HG03064 (cell line): Measurements from ENCODE around the gene GMPS.
A peak's percentile ranks its signal among the peaks of the same experiment; 100 is the strongest.
"Not testable (repeated sequence)": the region's sequence is repeated elsewhere in the genome, so short reads cannot be mapped to it uniquely, and the experiment has no call there.

Experiments used
- ATAC-seq: cut with Tn5 transposase; IDR thresholded peaks from one replicate; pipeline ENCODE4 v1.9.1; 2021; ENCODE audit warnings: low read depth; ENCODE audit not compliant: unreplicated experiment

Gene GMPS

DNA sequence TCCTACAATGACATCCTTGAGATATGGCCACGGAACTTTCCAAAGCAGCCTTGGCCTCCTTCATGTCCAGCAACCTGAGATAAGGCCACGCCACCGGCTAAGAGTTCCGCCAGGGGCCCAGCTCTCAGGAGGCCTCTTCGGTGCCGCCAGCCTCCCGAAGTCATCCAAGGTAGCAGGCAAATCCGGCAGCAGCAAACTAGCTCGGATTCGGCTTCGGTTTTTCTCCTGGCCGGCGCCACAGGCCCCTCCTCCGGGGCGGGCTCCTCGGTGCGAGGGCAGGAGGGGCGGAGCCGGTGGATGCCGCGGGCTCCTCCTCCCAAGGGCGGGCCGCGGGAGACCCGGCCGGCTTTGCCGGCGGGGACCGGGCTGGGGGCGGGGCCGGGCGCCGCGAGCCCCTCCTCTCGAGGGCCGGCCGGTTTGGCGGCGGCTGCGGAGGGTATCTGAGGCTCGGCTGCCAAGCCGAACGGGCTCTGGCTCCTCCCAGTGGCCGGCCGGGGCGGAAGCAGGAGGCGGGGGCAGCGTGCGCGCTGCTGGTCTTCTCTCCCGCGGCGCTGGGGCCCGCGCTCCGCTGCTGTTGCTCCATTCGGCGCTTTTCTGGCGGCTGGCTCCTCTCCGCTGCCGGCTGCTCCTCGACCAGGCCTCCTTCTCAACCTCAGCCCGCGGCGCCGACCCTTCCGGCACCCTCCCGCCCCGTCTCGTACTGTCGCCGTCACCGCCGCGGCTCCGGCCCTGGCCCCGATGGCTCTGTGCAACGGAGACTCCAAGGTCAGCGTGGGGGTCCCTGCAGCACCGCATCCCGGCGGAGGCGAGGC lies at the start of gene GMPS:
Gene GMPS, plus strand, starts transcription at position 518 of the 812 bp plus-strand sequence. Its CDS starts 221 bp downstream, at position 739.
- ATAC-seq: peak; percentile 89

DNA sequence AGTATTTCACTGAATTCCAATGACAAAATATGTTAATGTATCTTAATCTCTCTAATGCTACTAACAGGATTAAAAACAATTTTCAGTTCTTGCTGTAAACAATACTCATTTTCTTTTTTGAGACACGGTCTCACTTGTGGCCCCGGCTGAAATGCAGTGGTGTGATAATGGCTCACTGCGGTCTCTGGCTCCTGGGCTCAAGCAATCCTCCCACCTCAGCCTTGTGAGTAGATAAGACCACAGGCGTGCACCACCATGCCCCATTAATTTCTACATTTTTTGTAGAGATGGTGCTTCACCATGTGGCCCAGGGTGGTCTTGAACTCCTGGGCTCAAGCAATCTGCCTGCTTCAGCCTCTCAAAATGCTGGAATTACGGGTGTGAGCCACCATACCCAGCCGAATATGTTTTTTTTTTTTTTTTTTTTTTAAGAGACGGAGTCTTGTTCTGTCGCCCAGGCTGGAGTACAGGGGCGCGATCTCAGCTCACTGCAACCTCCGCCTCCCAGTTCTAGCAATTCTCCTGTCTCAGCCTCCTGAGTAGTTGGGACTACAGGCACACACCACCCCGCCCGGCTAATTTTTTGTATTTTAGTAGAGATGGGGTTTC lies 41.9 kb upstream of the GMPS start:
- not testable (repeated sequence) for ATAC-seq

DNA sequence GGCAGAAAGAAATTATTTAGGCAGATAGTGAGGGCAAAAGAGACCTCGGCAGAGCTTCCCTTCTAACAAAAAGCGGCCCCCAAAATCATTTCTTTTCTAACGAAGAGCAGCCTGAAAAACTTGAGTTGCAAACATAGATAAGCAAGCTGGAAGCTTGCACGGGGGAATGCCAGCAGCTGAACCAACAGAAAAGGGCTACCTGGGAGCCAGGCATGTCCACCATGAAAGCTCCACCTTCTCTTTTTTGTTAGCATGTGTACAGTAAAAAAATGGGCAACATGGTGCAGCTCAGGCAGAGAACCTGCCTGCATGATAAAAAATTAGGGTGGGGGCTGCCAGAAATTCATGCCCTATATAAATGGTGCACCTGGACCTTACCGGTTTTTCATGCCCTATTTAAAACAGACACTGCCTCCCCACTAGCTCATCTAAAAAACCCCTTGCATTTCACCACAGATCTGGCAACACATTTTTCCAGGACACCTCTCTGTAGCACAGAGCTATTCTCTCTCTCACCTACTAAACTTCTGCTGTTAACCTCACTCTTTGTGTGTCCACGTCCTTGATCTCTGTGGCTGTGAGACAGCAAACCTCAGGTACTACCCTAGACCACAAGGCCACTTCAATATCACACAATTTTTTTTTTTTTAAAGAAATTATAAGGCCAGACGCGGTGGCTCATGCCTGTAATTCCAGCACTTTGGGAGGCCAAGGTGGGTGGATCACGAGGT lies 34.9 kb upstream of the GMPS start:
- no peak for ATAC-seq

DNA sequence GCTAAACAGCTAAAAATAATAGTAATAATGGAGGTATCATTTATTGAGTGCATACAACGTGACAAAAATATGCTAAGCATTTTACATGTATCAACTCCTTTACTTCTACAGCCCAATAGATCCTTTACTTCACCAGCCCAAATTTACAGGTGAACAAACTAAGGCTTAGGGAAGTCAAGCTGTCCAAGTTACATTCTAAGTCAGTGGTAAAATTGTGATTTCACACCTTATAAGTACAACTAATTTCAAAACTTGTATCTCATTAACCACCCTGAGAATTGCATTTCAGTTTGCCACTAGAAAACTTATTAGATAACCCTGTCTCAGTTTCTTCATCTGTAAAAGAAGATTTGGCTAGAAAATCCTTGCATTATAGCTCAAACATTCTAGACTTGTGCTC lies 26.9 kb upstream of the GMPS start:
- peak; percentile 57 for ATAC-seq

- ATAC-seq: no peak
These were observed 24.3 kb upstream of the GMPS start for GRCh38 chr3:155846119-155846518.

DNA sequence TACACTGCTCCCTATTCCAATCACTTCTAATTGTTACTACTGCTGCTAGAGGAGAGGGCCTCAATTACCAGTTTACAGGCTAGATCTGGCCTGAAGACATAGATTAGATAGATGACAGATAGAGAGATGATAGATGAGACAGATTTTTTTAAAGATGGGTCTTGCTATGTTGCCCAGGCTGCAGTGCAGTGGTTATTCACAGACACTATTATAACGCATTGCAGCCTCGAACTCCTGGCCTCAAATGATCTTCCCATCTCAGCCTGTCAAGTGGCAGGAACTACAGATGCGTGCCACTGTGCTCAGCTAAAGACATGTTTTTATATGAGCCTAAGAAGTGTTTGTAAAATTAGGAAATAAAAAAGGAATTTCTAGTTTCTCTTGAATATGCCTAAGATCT lies 22.5 kb upstream of the GMPS start:
- no peak for ATAC-seq

DNA sequence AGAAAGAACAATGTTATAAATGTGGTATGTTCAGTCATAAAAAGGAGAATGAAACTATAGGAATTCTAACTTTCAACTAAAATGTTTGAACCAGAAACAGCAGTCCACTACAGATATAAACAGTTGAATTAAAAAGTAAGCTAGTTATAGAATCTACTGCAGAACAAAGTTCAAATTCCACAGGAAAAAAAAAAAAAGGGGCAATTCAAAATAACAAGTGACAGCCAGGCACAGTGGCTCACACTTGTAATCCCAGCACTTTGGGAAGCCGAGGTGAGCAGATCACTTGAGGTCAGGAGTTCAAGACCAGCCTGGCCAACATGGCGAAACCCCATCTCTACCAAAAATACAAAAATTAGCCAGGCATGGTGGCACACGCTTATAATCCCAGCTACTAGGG lies 21.0 kb upstream of the GMPS start:
- not testable (repeated sequence) for ATAC-seq

- ATAC-seq: no peak
These were observed 18.1 kb upstream of the GMPS start for GRCh38 chr3:155852341-155852740.

DNA sequence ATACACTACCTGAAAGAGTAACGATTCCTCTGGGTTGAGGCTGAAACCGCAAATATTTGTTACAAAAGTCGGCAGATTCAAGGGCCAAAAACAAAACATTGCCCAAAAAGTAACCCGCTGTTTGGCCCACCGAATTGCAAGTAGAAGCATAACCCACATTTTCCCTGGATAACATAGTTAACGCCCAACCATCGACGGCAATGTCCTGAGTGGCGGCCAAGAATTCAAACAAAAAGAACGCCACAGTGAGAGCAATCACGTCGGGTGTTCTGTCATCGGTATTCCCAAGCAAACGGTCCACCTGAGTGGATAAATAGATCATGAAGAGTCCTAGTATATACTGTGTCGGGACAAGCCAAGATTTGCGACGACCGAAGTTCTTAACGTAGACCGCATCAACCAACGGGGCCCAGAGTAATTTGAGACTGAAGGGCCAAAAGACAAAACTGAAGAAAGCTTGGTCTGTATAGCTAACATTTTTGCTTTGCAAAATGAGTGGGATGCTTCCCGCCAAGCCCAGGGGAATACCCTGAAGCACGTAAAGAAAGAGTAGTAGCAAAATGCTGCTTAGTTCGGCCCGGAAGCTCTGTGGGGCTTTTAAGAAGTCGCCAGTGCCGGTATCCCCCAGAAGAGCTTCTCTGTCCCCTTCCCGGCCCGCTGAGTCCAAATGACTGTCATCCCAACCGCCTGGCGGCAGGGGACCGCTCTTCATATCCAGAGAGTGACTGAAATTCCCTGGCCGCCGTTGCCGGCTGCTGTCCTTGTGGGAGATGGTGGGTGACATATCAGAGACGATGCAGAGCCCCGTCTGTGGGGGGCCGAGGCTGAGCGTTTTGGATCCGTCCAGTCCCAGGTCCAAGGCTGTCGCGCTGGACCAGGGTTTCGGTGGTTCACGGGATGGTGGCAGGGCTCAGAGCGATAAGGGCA lies 17.0 kb upstream of the GMPS start:
- peak; percentile 7 for ATAC-seq

GRCh38 chr3:155854141-155854940 lies 16.1 kb upstream of the GMPS start, which contains the start of gene SLC33A1:
Gene SLC33A1, minus strand, starts transcription at chr3:155854427. Its CDS starts 430 bp downstream, at chr3:155853997.
- peak; percentile 96 for ATAC-seq

DNA sequence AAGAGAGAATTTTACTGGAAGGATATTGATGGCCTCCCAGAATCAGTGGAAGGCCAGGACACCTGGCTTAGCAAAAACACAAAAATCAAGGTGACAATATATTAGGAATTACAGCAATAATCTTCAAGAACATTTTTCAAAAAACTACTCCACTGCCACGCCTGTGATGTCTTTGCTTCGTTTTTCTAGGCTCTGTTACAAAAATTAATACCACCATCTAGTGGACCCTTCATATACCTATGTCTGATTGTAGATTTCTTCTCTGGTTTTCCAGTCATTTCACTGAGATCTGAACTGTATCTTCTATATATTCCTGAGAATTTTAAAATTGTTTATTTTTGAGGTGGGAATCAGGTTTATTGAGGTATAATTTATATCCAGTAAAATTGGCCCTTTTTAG lies 10.6 kb upstream of the GMPS start:
- ATAC-seq: peak; percentile 62

DNA sequence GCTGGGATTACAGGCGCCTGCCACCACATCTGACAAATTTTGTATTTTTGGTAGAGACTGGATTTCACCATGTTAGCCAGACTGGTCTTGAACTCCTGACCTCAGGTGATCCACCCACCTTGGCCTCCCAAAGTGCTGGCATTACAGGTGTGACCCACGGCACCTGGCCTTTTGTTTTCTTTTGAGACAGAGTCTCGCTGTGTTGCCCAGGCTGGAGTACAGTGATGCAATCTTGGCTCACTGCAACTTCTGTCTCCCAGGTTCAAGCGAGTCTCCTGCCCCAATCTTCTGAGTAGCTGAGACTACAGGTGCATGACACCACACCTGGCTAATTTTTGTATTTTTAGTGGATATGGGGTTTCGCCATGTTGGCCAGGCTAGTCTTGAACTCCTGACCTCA lies 10.0 kb upstream of the GMPS start:
- not testable (repeated sequence) for ATAC-seq

GRCh38 chr3:155861476-155862183 lies 8.8 kb upstream of the GMPS start:
- ATAC-seq: no peak

DNA sequence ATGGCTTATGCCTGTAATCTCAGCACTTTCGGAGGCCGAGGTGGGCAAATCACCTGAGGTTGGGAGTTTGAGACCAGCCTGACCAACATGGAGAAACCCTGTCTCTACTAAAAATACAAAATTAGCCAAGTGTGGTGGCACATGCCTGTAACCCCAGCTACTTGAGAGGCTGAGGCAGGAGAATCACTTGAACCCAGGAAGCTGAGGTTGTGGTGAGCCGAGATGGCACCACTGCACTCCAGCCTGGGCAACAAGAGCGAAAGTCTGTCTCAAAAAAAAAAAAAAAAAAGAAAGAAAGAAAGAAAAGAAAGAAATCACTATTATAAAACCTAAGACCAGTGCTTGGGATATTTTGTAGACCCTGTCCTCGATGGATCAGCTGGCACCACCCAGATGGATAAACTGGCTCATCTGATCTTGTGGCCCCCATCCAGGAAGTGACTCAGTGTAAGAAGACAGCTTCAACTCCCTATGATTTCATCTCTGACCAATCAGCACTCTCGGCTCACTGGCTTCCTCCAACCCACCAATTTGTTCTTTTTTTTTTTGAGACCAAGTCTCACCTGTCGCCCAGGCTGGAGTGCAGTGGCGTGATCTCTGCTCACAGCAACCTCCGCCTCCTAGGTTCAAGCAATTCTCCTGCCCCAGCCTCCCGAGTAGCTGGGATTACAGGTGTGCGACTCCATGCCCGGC lies 8.0 kb upstream of the GMPS start:
- ATAC-seq: not testable (repeated sequence)

GRCh38 chr3:155863072-155863784 lies 7.2 kb upstream of the GMPS start:
- ATAC-seq: no peak

GRCh38 chr3:155869691-155870090 lies 759 bp upstream of the GMPS start:
- ATAC-seq: no peak

GRCh38 chr3:155870945-155871745 lies 695 bp downstream of the GMPS start:
- ATAC-seq: peak; percentile 34
